ENCODE results near the gene PCBP1. TPM values are rescaled to one million over a fixed set of nuclear protein-coding genes. Genes with fewer than 3 reads are reported as not detected.
A peak's percentile ranks its signal among the peaks of the same experiment; 100 is the strongest.

PCBP1 gene
- polyA plus RNA-seq (2013) = 407 and 419 TPM in 2 replicates

GRCh38 chr2:70086838-70087701 is at the start of gene PCBP1:
PCBP1 (plus strand) TSS chr2:70087477; CDS start chr2:70087744, 267 bp downstream.
- Histone ChIP-seq H3K36me3 (ENCODE audit: control insufficient read depth in 1 of 2, insufficient read depth in 2 of 2, low read length in 2 of 2) (peaks cover 7% of the 10 kb centered on the region in 2 experiments), H4K8ac (ENCODE audit: low read depth, low read length) (peak within 1 kb of the TSS; percentile 97), H3K4me3 (ENCODE audit: low read depth, low read length) (peak within 1 kb of the TSS; percentile 92), H2BK5ac (ENCODE audit: low read depth, low read length, poor library complexity) (peak within 1 kb of the TSS; percentile 99), H3K27ac (ENCODE audit: low read depth, low read length) (peak within 1 kb of the TSS; percentile 100), H2BK120ac (ENCODE audit: insufficient read depth, low read length, poor library complexity) (peak within 1 kb of the TSS; percentile 98), H2AFZ (ENCODE audit: insufficient read depth, low read length, poor library complexity) (peak within 1 kb of the TSS; percentile 92), H3K4me1 (ENCODE audit: control insufficient read depth in 1 of 2, insufficient read depth in 2 of 2, low read length in 2 of 2) (peaks cover 3 to 12% of the 10 kb centered on the region in 2 experiments), H2AK5ac (ENCODE audit: low read length) (peak within 1 kb of the TSS; percentile 56), H3K4me2 (ENCODE audit: low read length) (peak within 1 kb of the TSS; percentile 76), H3K9ac (ENCODE audit: low read length) (peak within 1 kb of the TSS; percentile 98), H3K14ac (ENCODE audit: low read length) (peak within 1 kb of the TSS; percentile 93), H3K79me1 (ENCODE audit: low read length) (peaks cover 34% of the 10 kb centered on the region), H2BK12ac (ENCODE audit: low read length) (peak within 1 kb of the TSS; percentile 25), H3K4ac (ENCODE audit: low read depth, low read length) (peak within 1 kb of the TSS; percentile 98), H3K27me3 (ENCODE audit: insufficient read depth, low read length) (no peaks in the 10 kb centered on the region), H3K9me3 (ENCODE audit: insufficient read depth, low read depth, low read length) (no peaks in the 10 kb centered on the region), H3K23ac (ENCODE audit: low read length) (no peak within 1 kb of the TSS), H4K12ac (ENCODE audit: low read depth, low read length) (peak within 1 kb of the TSS; percentile 94), H3K18ac (ENCODE audit: low read length) (peak within 1 kb of the TSS; percentile 99), H3K79me2 (ENCODE audit: control insufficient read depth, insufficient read depth, low read length, poor library complexity) (peaks cover 23% of the 10 kb centered on the region), H4K91ac (ENCODE audit: low read depth, low read length) (peak within 1 kb of the TSS; percentile 99)
- WGBS (ENCODE audit: extremely low coverage, insufficient coverage, insufficient read length) = no CpG with 5 or more reads among the region's 94 CpGs
- DNase-seq = peak; percentile 84 to 94

GRCh38 chr2:70039366-70039765 is 47.9 kb upstream of the PCBP1 start:
- no peak overlapping the region for H3K4ac ChIP-seq (ENCODE audit: low read depth, low read length)
- no peak overlapping the region for H4K91ac ChIP-seq (ENCODE audit: low read depth, low read length)
- no peak overlapping the region for H2AFZ ChIP-seq (ENCODE audit: insufficient read depth, low read length, poor library complexity)
- no peak overlapping the region for H3K14ac ChIP-seq (ENCODE audit: low read length)
- H3K36me3 ChIP-seq (ENCODE audit: control insufficient read depth in 1 of 2, insufficient read depth in 2 of 2, low read length in 2 of 2) = no peaks in the 10 kb centered on the region
- H4K12ac ChIP-seq (ENCODE audit: low read depth, low read length) = no peak overlapping the region
- no peak overlapping the region for H3K23ac ChIP-seq (ENCODE audit: low read length)
- no peaks in the 10 kb centered on the region for H3K9me3 ChIP-seq (ENCODE audit: insufficient read depth, low read depth, low read length)
- no CpG with 5 or more reads among the region's 2 CpGs for WGBS (ENCODE audit: extremely low coverage, insufficient coverage, insufficient read length)
- no peak overlapping the region for H2BK5ac ChIP-seq (ENCODE audit: low read depth, low read length, poor library complexity)
- no peaks in the 10 kb centered on the region for H3K79me1 ChIP-seq (ENCODE audit: low read length)
- no peak overlapping the region for H4K8ac ChIP-seq (ENCODE audit: low read depth, low read length)
- H3K27ac ChIP-seq (ENCODE audit: low read depth, low read length) = no peak overlapping the region
- no peaks in the 10 kb centered on the region for H3K4me1 ChIP-seq (ENCODE audit: control insufficient read depth in 1 of 2, insufficient read depth in 2 of 2, low read length in 2 of 2)
- no peaks in the 10 kb centered on the region for H3K27me3 ChIP-seq (ENCODE audit: insufficient read depth, low read length)
- no peak overlapping the region for H2BK12ac ChIP-seq (ENCODE audit: low read length)
- no peak overlapping the region for H2BK120ac ChIP-seq (ENCODE audit: insufficient read depth, low read length, poor library complexity)
- H3K4me2 ChIP-seq (ENCODE audit: low read length) = no peak overlapping the region
- H3K79me2 ChIP-seq (ENCODE audit: control insufficient read depth, insufficient read depth, low read length, poor library complexity) = no peaks in the 10 kb centered on the region
- peak in 1 of 2 donors; percentile 11 for DNase-seq
- H3K9ac ChIP-seq (ENCODE audit: low read length) = no peak overlapping the region
- H2AK5ac ChIP-seq (ENCODE audit: low read length) = no peak overlapping the region
- H3K18ac ChIP-seq (ENCODE audit: low read length) = no peak overlapping the region
- H3K4me3 ChIP-seq (ENCODE audit: low read depth, low read length) = no peak overlapping the region

DNA sequence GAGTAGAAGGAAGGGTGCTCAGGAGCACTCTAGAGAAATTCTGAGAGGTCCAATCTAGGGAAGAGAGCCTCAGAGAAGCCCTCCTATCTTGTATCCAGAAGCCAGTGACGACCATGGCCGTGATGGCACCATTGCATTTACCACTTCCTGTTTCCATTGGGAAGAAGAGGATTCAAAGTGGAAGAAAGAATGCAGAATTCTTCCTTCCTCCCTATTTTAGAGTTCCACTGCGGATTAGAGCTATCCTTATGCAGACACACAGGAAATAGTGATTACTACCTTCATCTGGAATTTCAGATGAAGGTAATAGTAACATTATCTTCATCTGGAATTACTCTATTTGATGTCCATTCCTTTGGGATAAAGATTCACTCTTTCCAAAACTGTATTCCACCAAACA is 45.6 kb upstream of the PCBP1 start:
- H3K4me3 ChIP-seq (ENCODE audit: low read depth, low read length) = no peak overlapping the region
- WGBS (ENCODE audit: extremely low coverage, insufficient coverage, insufficient read length) = no CpG with 5 or more reads among the region's 3 CpGs
- no peak overlapping the region for H2BK120ac ChIP-seq (ENCODE audit: insufficient read depth, low read length, poor library complexity)
- no peak overlapping the region for H4K91ac ChIP-seq (ENCODE audit: low read depth, low read length)
- H3K4me1 ChIP-seq (ENCODE audit: control insufficient read depth in 1 of 2, insufficient read depth in 2 of 2, low read length in 2 of 2) = peaks cover 2% of the 10 kb centered on the region in 2 experiments
- H3K23ac ChIP-seq (ENCODE audit: low read length) = no peak overlapping the region
- no peak overlapping the region for H4K12ac ChIP-seq (ENCODE audit: low read depth, low read length)
- peaks cover 0 to 2% of the 10 kb centered on the region in 2 experiments for H3K36me3 ChIP-seq (ENCODE audit: control insufficient read depth in 1 of 2, insufficient read depth in 2 of 2, low read length in 2 of 2)
- no peak overlapping the region for H2BK12ac ChIP-seq (ENCODE audit: low read length)
- H2BK5ac ChIP-seq (ENCODE audit: low read depth, low read length, poor library complexity) = no peak overlapping the region
- H3K79me1 ChIP-seq (ENCODE audit: low read length) = peaks cover 1% of the 10 kb centered on the region
- H3K27ac ChIP-seq (ENCODE audit: low read depth, low read length) = no peak overlapping the region
- H3K18ac ChIP-seq (ENCODE audit: low read length) = no peak overlapping the region
- H3K9me3 ChIP-seq (ENCODE audit: insufficient read depth, low read depth, low read length) = no peaks in the 10 kb centered on the region
- H2AK5ac ChIP-seq (ENCODE audit: low read length) = no peak overlapping the region
- no peaks in the 10 kb centered on the region for H3K27me3 ChIP-seq (ENCODE audit: insufficient read depth, low read length)
- no peak overlapping the region for H3K4ac ChIP-seq (ENCODE audit: low read depth, low read length)
- no peaks in the 10 kb centered on the region for H3K79me2 ChIP-seq (ENCODE audit: control insufficient read depth, insufficient read depth, low read length, poor library complexity)
- H3K9ac ChIP-seq (ENCODE audit: low read length) = no peak overlapping the region
- no peak overlapping the region for H4K8ac ChIP-seq (ENCODE audit: low read depth, low read length)
- no peak for DNase-seq
- no peak overlapping the region for H2AFZ ChIP-seq (ENCODE audit: insufficient read depth, low read length, poor library complexity)
- no peak overlapping the region for H3K14ac ChIP-seq (ENCODE audit: low read length)
- H3K4me2 ChIP-seq (ENCODE audit: low read length) = no peak overlapping the region

DNA sequence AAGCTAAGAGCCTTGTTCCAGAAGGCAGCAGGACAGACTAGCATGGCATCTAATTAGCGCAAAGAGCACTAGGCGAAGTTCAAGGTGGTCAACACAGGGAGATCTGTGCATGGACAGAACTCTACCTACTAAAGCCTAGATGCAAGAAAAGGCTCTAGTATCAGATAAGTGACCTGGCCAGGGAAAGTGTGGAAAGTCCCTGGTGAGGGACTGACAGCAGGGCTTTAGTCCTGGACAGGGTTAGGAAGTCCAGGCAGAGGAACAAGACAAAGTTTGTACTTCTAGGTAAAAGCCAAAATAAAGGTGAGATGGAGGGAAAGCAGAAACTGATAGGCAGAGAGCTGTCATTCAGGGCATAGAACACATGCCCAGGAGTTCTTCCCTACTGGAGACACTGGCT is 45.0 kb upstream of the PCBP1 start:
- H3K27ac ChIP-seq (ENCODE audit: low read depth, low read length) = no peak overlapping the region
- peaks cover 2 to 4% of the 10 kb centered on the region in 2 experiments for H3K4me1 ChIP-seq (ENCODE audit: control insufficient read depth in 1 of 2, insufficient read depth in 2 of 2, low read length in 2 of 2)
- no peak overlapping the region for H4K8ac ChIP-seq (ENCODE audit: low read depth, low read length)
- no peak overlapping the region for H3K9ac ChIP-seq (ENCODE audit: low read length)
- H3K4me2 ChIP-seq (ENCODE audit: low read length) = no peak overlapping the region
- H3K14ac ChIP-seq (ENCODE audit: low read length) = no peak overlapping the region
- WGBS (ENCODE audit: extremely low coverage, insufficient coverage, insufficient read length) = no CpG with 5 or more reads among the region's 2 CpGs
- H2AFZ ChIP-seq (ENCODE audit: insufficient read depth, low read length, poor library complexity) = no peak overlapping the region
- no peaks in the 10 kb centered on the region for H3K79me2 ChIP-seq (ENCODE audit: control insufficient read depth, insufficient read depth, low read length, poor library complexity)
- H2BK12ac ChIP-seq (ENCODE audit: low read length) = no peak overlapping the region
- H3K36me3 ChIP-seq (ENCODE audit: control insufficient read depth in 1 of 2, insufficient read depth in 2 of 2, low read length in 2 of 2) = peaks cover 0 to 2% of the 10 kb centered on the region in 2 experiments
- no peaks in the 10 kb centered on the region for H3K27me3 ChIP-seq (ENCODE audit: insufficient read depth, low read length)
- H3K4ac ChIP-seq (ENCODE audit: low read depth, low read length) = no peak overlapping the region
- no peak overlapping the region for H2BK120ac ChIP-seq (ENCODE audit: insufficient read depth, low read length, poor library complexity)
- H2BK5ac ChIP-seq (ENCODE audit: low read depth, low read length, poor library complexity) = no peak overlapping the region
- DNase-seq = no peak
- no peak overlapping the region for H4K12ac ChIP-seq (ENCODE audit: low read depth, low read length)
- H3K9me3 ChIP-seq (ENCODE audit: insufficient read depth, low read depth, low read length) = no peaks in the 10 kb centered on the region
- H3K79me1 ChIP-seq (ENCODE audit: low read length) = peaks cover 1% of the 10 kb centered on the region
- H3K4me3 ChIP-seq (ENCODE audit: low read depth, low read length) = no peak overlapping the region
- no peak overlapping the region for H2AK5ac ChIP-seq (ENCODE audit: low read length)
- H4K91ac ChIP-seq (ENCODE audit: low read depth, low read length) = no peak overlapping the region
- no peak overlapping the region for H3K18ac ChIP-seq (ENCODE audit: low read length)
- H3K23ac ChIP-seq (ENCODE audit: low read length) = no peak overlapping the region
